ENCODE results near the gene FRMD7.

Gene FRMD7

GRCh38 chrX:132031867-132032266, 96.0 kb downstream of the FRMD7 start:
- no peak for DNase-seq

- no peak for DNase-seq
These were observed 97.6 kb downstream of the FRMD7 start for GRCh38 chrX:132030264-132030663.

All from SIG-M5 (cell line).